LNCaP clone FGC (cell line): ENCODE data around the gene PCK1.

Experiments used
- DNase-seq: peaks from one replicate; pipeline ENCODE4 v3.0.0-alpha.2; 2011; ENCODE audit warnings: low read depth
- H3K4me3 ChIP-seq: 2 replicates; pipeline ENCODE4 v1.5.1; 2011; ENCODE audit warnings: mild to moderate bottlenecking, low read depth, low read length, control low read depth
- CTCF ChIP-seq: IDR thresholded peaks from 2 replicates; pipeline ENCODE4 v1.5.1; 2012; ENCODE audit warnings: mild to moderate bottlenecking; ENCODE audit not compliant: control insufficient read depth, insufficient read depth; ENCODE audit errors: extremely low read depth

PCK1 gene

GRCh38 chr20:57536771-57537724 is 23.9 kb upstream of the PCK1 start:
- no peak overlapping the region for H3K4me3 ChIP-seq
- TF ChIP-seq CTCF = no peak
- DNase-seq = no peak

GRCh38 chr20:57537822-57538221 is 23.1 kb upstream of the PCK1 start:
- no peak for TF ChIP-seq CTCF
- DNase-seq = no peak
- H3K4me3 ChIP-seq = no peak overlapping the region

- no peak for TF ChIP-seq CTCF
- no peak overlapping the region for H3K4me3 ChIP-seq
- no peak for DNase-seq
Observed at GRCh38 chr20:57539889-57540288, 21.0 kb upstream of the PCK1 start.

- DNase-seq = no peak
- TF ChIP-seq CTCF = no peak
- no peak overlapping the region for H3K4me3 ChIP-seq
Observed at GRCh38 chr20:57540890-57541580, 19.9 kb upstream of the PCK1 start.

GRCh38 chr20:57543754-57544153 is 17.2 kb upstream of the PCK1 start:
- TF ChIP-seq CTCF = no peak
- no peak for DNase-seq
- no peak overlapping the region for H3K4me3 ChIP-seq

GRCh38 chr20:57544838-57545564 is 15.9 kb upstream of the PCK1 start:
- no peak overlapping the region for H3K4me3 ChIP-seq
- TF ChIP-seq CTCF = no peak
- no peak for DNase-seq
